ENCODE measurements around the gene CLSTN2. TPM values are rescaled to one million over a fixed set of nuclear protein-coding genes. Genes with fewer than 3 reads are reported as not detected.

CLSTN2 gene
- total RNA-seq, 1 experiment from 2014 or later = not detected

DNA sequence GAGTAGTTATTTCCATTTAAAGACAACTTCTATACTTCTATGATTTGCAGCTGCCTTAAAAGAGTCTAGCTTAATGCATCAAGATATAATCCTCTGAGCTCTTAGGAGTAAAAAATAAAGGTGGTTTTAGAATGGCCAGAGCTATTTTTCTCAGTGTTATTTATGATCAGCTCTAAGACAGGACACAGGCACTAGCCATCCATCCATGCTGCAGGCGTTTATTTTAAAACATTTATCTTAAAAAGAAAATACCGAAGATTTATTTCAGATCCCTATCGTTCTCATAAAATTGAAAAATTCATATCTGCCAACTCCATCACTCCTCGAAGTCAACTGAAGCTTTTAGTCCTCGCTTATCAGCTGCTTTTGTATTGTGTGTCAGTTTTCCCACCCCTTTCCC lies 243.5 kb downstream of the CLSTN2 start:
- Histone ChIP-seq H3K27ac (ENCODE audit: low read length) (no peak overlapping the region), H3K27me3 (ENCODE audit: low read length) (no peaks in the 10 kb centered on the region), H3K4me3 (ENCODE audit: low read length) (no peak overlapping the region), H3K9me2 (replicated peaks; ENCODE audit: insufficient read depth, low read length) (no peaks in the 10 kb centered on the region), H3K79me2 (ENCODE audit: low read length) (no peaks in the 10 kb centered on the region), H3K9me3 (ENCODE audit: low read length) (no peaks in the 10 kb centered on the region), H3K4me1 (ENCODE audit: low read length) (no peaks in the 10 kb centered on the region), H4K20me1 (ENCODE audit: insufficient read depth, low read depth, low read length) (no peaks in the 10 kb centered on the region), H2AFZ (ENCODE audit: low read length) (no peak overlapping the region), H3K4me2 (ENCODE audit: low read depth, low read length, poor library complexity, severe bottlenecking) (no peak overlapping the region), H3K36me3 (ENCODE audit: insufficient read depth, low read length) (no peaks in the 10 kb centered on the region), H3K9ac (ENCODE audit: low read length) (no peak overlapping the region)
- no peak for DNase-seq

DNA sequence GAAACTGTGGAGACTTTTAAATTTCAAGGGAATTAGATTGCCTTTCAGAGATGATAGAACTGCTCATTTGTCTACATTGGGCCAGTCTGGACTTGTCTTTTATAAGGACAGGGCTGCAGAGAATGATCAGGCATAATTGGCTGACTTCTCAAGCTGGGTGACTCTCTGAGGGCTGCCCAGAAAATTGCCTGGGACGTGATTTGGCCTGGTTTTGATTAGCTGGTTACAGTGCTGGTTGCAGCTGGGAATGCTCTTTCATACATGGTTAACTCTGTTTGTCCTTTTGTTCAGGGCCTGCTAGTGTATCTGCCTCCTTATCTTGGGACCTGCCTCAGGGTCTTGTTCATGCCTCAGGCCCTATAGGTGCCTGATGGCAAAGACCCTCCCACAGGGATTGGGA lies 245.6 kb downstream of the CLSTN2 start:
- no peaks in the 10 kb centered on the region for H4K20me1 ChIP-seq (ENCODE audit: insufficient read depth, low read depth, low read length)
- no peak overlapping the region for H2AFZ ChIP-seq (ENCODE audit: low read length)
- no peaks in the 10 kb centered on the region for H3K9me3 ChIP-seq (ENCODE audit: low read length)
- no peak overlapping the region for H3K4me2 ChIP-seq (ENCODE audit: low read depth, low read length, poor library complexity, severe bottlenecking)
- H3K36me3 ChIP-seq (ENCODE audit: insufficient read depth, low read length) = no peaks in the 10 kb centered on the region
- H3K4me1 ChIP-seq (ENCODE audit: low read length) = no peaks in the 10 kb centered on the region
- no peak overlapping the region for H3K4me3 ChIP-seq (ENCODE audit: low read length)
- no peak for DNase-seq
- H3K27me3 ChIP-seq (ENCODE audit: low read length) = no peaks in the 10 kb centered on the region
- no peaks in the 10 kb centered on the region for H3K9me2 ChIP-seq (replicated peaks; ENCODE audit: insufficient read depth, low read length)
- no peaks in the 10 kb centered on the region for H3K79me2 ChIP-seq (ENCODE audit: low read length)
- H3K9ac ChIP-seq (ENCODE audit: low read length) = no peak overlapping the region
- H3K27ac ChIP-seq (ENCODE audit: low read length) = no peak overlapping the region

DNA sequence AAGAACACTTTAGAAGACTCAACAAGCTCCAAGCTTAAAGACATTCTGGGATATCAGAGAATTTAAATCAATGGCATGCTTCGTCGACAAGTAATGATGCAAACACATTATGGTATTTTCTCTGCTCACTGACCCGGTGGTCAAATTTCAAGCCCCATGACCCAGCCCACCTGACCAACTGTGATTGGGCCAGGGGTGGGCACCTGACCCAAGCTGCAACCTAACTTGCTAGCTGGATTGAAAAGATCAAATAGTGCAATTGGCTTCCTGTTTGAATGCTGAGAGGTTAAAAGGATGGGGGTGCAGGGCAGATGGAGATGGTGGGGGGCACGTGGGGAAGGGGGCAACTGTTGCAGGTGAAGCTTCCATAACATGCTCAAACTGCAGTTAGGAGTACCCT lies 250.4 kb downstream of the CLSTN2 start:
- no peak overlapping the region for H2AFZ ChIP-seq (ENCODE audit: low read length)
- H3K9me3 ChIP-seq (ENCODE audit: low read length) = no peaks in the 10 kb centered on the region
- no peak for DNase-seq
- no peaks in the 10 kb centered on the region for H3K36me3 ChIP-seq (ENCODE audit: insufficient read depth, low read length)
- no peaks in the 10 kb centered on the region for H4K20me1 ChIP-seq (ENCODE audit: insufficient read depth, low read depth, low read length)
- H3K27ac ChIP-seq (ENCODE audit: low read length) = no peak overlapping the region
- H3K27me3 ChIP-seq (ENCODE audit: low read length) = no peaks in the 10 kb centered on the region
- H3K9me2 ChIP-seq (replicated peaks; ENCODE audit: insufficient read depth, low read length) = no peaks in the 10 kb centered on the region
- H3K9ac ChIP-seq (ENCODE audit: low read length) = no peak overlapping the region
- H3K4me1 ChIP-seq (ENCODE audit: low read length) = no peaks in the 10 kb centered on the region
- H3K4me2 ChIP-seq (ENCODE audit: low read depth, low read length, poor library complexity, severe bottlenecking) = no peak overlapping the region
- H3K79me2 ChIP-seq (ENCODE audit: low read length) = no peaks in the 10 kb centered on the region
- no peak overlapping the region for H3K4me3 ChIP-seq (ENCODE audit: low read length)

DNA sequence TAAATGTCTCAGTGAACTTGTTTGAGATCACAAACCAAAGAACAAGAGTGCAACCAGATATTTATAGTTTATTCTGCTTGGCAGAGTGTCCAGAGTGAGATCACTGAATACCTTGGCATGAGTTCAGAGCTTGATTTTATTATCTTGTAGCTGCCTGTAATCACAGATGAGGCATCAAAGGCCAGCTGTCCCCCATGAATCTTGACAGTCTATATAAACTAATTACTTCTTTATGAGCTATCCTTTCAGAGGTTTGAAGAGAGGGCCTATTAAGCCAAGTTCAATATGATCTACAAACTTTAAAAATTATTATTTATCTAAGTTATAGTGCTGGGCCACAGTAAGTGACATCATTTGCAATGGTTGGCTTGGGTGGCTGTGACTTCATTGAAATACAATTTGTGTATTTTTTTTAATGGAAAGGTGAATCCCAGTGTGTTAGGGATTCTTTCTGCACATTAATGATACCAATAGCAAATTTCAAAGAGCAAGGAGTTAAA lies 251.5 kb downstream of the CLSTN2 start:
- H3K4me1 ChIP-seq (ENCODE audit: low read length) = no peaks in the 10 kb centered on the region
- H3K9me2 ChIP-seq (replicated peaks; ENCODE audit: insufficient read depth, low read length) = no peaks in the 10 kb centered on the region
- no peaks in the 10 kb centered on the region for H3K27me3 ChIP-seq (ENCODE audit: low read length)
- no peak overlapping the region for H3K4me3 ChIP-seq (ENCODE audit: low read length)
- H3K9me3 ChIP-seq (ENCODE audit: low read length) = no peaks in the 10 kb centered on the region
- no peaks in the 10 kb centered on the region for H3K79me2 ChIP-seq (ENCODE audit: low read length)
- no peak overlapping the region for H3K4me2 ChIP-seq (ENCODE audit: low read depth, low read length, poor library complexity, severe bottlenecking)
- H3K9ac ChIP-seq (ENCODE audit: low read length) = no peak overlapping the region
- no peak overlapping the region for H3K27ac ChIP-seq (ENCODE audit: low read length)
- H4K20me1 ChIP-seq (ENCODE audit: insufficient read depth, low read depth, low read length) = no peaks in the 10 kb centered on the region
- no peak overlapping the region for H2AFZ ChIP-seq (ENCODE audit: low read length)
- H3K36me3 ChIP-seq (ENCODE audit: insufficient read depth, low read length) = no peaks in the 10 kb centered on the region
- no peak for DNase-seq

DNA sequence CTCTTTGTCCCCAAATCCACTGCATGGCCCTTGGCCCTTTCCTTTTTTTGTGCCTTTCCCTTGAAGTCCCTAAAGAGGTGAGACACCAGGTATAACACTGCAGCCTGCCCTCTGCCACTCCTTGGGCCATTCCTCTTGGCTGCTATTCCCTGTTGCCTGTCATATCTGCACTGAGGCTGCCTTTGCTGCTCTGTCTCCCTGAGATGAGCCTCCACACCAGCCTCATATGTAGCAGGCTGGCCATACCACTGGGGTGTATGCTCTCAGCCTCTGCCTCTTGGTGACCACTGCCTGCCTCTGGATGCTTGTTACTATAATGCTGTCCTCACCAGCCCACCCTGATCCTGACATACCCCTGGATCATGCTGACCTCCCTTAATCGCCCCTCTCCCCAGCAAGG lies 252.0 kb downstream of the CLSTN2 start:
- no peaks in the 10 kb centered on the region for H3K36me3 ChIP-seq (ENCODE audit: insufficient read depth, low read length)
- no peak overlapping the region for H2AFZ ChIP-seq (ENCODE audit: low read length)
- no peak overlapping the region for H3K4me2 ChIP-seq (ENCODE audit: low read depth, low read length, poor library complexity, severe bottlenecking)
- H3K9ac ChIP-seq (ENCODE audit: low read length) = no peak overlapping the region
- no peak overlapping the region for H3K4me3 ChIP-seq (ENCODE audit: low read length)
- H3K27me3 ChIP-seq (ENCODE audit: low read length) = no peaks in the 10 kb centered on the region
- no peaks in the 10 kb centered on the region for H3K9me3 ChIP-seq (ENCODE audit: low read length)
- no peaks in the 10 kb centered on the region for H3K9me2 ChIP-seq (replicated peaks; ENCODE audit: insufficient read depth, low read length)
- H3K4me1 ChIP-seq (ENCODE audit: low read length) = no peaks in the 10 kb centered on the region
- H3K79me2 ChIP-seq (ENCODE audit: low read length) = no peaks in the 10 kb centered on the region
- no peak for DNase-seq
- no peak overlapping the region for H3K27ac ChIP-seq (ENCODE audit: low read length)
- H4K20me1 ChIP-seq (ENCODE audit: insufficient read depth, low read depth, low read length) = no peaks in the 10 kb centered on the region

DNA sequence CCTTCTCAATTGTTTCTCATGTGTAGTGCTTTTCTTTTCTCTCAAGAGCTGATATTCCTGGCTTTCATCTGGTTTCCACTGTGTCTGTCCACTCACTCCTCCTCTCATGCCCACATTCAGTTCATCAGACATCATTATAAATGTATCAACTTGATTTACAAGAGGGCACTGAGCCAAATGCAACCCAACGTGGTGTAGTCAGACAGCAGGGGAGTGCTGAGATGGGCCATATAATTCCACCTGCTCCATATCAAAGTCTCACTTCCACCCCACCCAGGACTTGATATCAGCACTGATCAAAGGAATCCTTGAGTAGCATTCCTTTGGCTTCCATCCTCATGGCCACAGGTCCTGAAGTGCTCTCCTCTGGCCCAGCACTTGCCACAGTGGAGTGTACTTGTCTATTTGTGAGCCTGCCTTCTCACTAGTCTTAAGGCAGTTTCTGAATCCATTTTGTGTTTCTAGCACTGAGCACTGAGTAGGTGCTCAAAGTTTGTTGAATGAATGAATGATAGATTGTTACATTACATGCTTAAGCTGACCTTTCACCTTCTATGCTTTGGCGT lies 252.8 kb downstream of the CLSTN2 start:
- Histone ChIP-seq H3K4me3 (ENCODE audit: low read length) (no peak overlapping the region), H3K9ac (ENCODE audit: low read length) (no peak overlapping the region), H3K27ac (ENCODE audit: low read length) (no peak overlapping the region), H3K4me2 (ENCODE audit: low read depth, low read length, poor library complexity, severe bottlenecking) (no peak overlapping the region), H2AFZ (ENCODE audit: low read length) (no peak overlapping the region), H3K9me3 (ENCODE audit: low read length) (no peaks in the 10 kb centered on the region), H3K4me1 (ENCODE audit: low read length) (no peaks in the 10 kb centered on the region), H4K20me1 (ENCODE audit: insufficient read depth, low read depth, low read length) (no peaks in the 10 kb centered on the region), H3K36me3 (ENCODE audit: insufficient read depth, low read length) (no peaks in the 10 kb centered on the region), H3K79me2 (ENCODE audit: low read length) (no peaks in the 10 kb centered on the region), H3K27me3 (ENCODE audit: low read length) (no peaks in the 10 kb centered on the region), H3K9me2 (replicated peaks; ENCODE audit: insufficient read depth, low read length) (no peaks in the 10 kb centered on the region)
- no peak for DNase-seq

DNA sequence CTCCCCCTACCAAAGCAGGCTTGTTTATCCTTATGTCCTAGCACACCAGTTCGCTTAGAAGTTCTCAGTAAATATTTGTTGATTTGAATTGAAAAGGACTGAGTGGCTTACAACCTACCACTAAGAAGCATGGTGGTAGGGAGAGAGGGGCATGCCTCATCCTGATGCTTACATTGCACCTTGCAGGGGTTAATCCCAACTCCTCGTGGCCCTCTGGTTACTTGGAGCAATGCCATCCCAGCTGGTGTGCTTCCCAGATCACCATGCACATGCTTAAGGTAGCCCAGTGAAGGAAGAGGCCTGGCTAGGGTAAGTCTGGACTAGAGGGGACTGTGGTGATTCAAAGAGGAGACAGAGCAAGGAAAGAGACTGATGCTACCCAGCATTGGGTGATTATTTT lies 253.3 kb downstream of the CLSTN2 start:
- no peak overlapping the region for H3K4me3 ChIP-seq (ENCODE audit: low read length)

DNA sequence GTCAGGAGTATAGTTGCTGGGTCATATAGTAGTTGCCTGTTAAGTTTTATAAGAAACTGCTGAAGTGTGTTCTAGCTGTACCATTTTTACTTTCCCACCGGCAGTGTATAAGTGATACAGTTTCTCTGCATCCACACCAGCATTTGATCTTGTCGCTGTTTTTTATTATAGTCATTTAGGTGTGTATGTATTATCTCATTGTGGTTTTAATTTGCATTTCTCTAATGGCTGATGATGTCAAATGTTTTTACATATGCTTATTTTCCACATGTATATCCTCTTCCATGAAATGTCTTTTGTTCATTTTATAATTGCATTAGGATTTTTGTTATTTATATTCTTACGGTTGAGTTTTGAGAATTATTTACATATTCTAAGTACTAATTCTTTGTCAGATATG lies 254.3 kb downstream of the CLSTN2 start:
- no peaks in the 10 kb centered on the region for H3K4me1 ChIP-seq (ENCODE audit: low read length)
- H3K9me3 ChIP-seq (ENCODE audit: low read length) = no peaks in the 10 kb centered on the region
- no peak overlapping the region for H3K4me2 ChIP-seq (ENCODE audit: low read depth, low read length, poor library complexity, severe bottlenecking)
- no peaks in the 10 kb centered on the region for H4K20me1 ChIP-seq (ENCODE audit: insufficient read depth, low read depth, low read length)
- H3K4me3 ChIP-seq (ENCODE audit: low read length) = no peak overlapping the region
- H3K79me2 ChIP-seq (ENCODE audit: low read length) = no peaks in the 10 kb centered on the region
- H3K27ac ChIP-seq (ENCODE audit: low read length) = no peak overlapping the region
- no peaks in the 10 kb centered on the region for H3K27me3 ChIP-seq (ENCODE audit: low read length)
- H3K36me3 ChIP-seq (ENCODE audit: insufficient read depth, low read length) = no peaks in the 10 kb centered on the region
- H2AFZ ChIP-seq (ENCODE audit: low read length) = no peak overlapping the region
- DNase-seq = no peak
- H3K9ac ChIP-seq (ENCODE audit: low read length) = no peak overlapping the region
- H3K9me2 ChIP-seq (replicated peaks; ENCODE audit: insufficient read depth, low read length) = no peaks in the 10 kb centered on the region

More for the DNA sequence above, 253.3 kb downstream of the CLSTN2 start:
- H3K9me3 ChIP-seq (ENCODE audit: low read length) = no peaks in the 10 kb centered on the region
- H3K9me2 ChIP-seq (replicated peaks; ENCODE audit: insufficient read depth, low read length) = no peaks in the 10 kb centered on the region
- no peaks in the 10 kb centered on the region for H3K36me3 ChIP-seq (ENCODE audit: insufficient read depth, low read length)
- H2AFZ ChIP-seq (ENCODE audit: low read length) = no peak overlapping the region
- H3K79me2 ChIP-seq (ENCODE audit: low read length) = no peaks in the 10 kb centered on the region
- H3K4me2 ChIP-seq (ENCODE audit: low read depth, low read length, poor library complexity, severe bottlenecking) = no peak overlapping the region
- no peaks in the 10 kb centered on the region for H4K20me1 ChIP-seq (ENCODE audit: insufficient read depth, low read depth, low read length)
- H3K27me3 ChIP-seq (ENCODE audit: low read length) = no peaks in the 10 kb centered on the region
- H3K27ac ChIP-seq (ENCODE audit: low read length) = no peak overlapping the region
- H3K9ac ChIP-seq (ENCODE audit: low read length) = no peak overlapping the region
- no peaks in the 10 kb centered on the region for H3K4me1 ChIP-seq (ENCODE audit: low read length)
- no peak for DNase-seq

DNA sequence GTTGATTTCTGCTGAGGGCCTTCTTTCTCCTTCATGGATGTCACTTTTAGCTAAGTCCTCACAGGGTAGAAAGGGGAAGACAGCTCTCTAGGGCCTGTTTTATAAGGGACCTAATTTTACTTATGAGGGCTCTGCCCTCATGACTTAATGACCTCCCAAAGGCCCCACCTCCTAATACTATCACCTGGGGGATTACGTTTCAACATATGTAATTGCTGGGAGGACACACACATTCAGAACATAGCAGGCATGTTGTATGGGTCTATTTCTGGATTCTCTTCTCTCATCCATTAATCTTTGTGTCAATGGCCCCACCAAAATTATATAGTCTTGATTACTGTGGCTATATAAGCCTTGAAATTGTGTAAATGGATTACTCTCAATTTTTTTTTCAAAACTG lies 255.0 kb downstream of the CLSTN2 start:
- Histone ChIP-seq H3K9ac (ENCODE audit: low read length) (no peak overlapping the region), H3K4me1 (ENCODE audit: low read length) (no peaks in the 10 kb centered on the region), H3K27me3 (ENCODE audit: low read length) (no peaks in the 10 kb centered on the region), H3K9me3 (ENCODE audit: low read length) (no peaks in the 10 kb centered on the region), H3K4me2 (ENCODE audit: low read depth, low read length, poor library complexity, severe bottlenecking) (no peak overlapping the region), H2AFZ (ENCODE audit: low read length) (no peak overlapping the region), H3K9me2 (replicated peaks; ENCODE audit: insufficient read depth, low read length) (no peaks in the 10 kb centered on the region), H3K36me3 (ENCODE audit: insufficient read depth, low read length) (no peaks in the 10 kb centered on the region), H4K20me1 (ENCODE audit: insufficient read depth, low read depth, low read length) (no peaks in the 10 kb centered on the region), H3K79me2 (ENCODE audit: low read length) (no peaks in the 10 kb centered on the region), H3K4me3 (ENCODE audit: low read length) (no peak overlapping the region), H3K27ac (ENCODE audit: low read length) (no peak overlapping the region)
- DNase-seq = no peak
